ENCODE data around the gene POU3F4.

The POU3F4 gene

DNA sequence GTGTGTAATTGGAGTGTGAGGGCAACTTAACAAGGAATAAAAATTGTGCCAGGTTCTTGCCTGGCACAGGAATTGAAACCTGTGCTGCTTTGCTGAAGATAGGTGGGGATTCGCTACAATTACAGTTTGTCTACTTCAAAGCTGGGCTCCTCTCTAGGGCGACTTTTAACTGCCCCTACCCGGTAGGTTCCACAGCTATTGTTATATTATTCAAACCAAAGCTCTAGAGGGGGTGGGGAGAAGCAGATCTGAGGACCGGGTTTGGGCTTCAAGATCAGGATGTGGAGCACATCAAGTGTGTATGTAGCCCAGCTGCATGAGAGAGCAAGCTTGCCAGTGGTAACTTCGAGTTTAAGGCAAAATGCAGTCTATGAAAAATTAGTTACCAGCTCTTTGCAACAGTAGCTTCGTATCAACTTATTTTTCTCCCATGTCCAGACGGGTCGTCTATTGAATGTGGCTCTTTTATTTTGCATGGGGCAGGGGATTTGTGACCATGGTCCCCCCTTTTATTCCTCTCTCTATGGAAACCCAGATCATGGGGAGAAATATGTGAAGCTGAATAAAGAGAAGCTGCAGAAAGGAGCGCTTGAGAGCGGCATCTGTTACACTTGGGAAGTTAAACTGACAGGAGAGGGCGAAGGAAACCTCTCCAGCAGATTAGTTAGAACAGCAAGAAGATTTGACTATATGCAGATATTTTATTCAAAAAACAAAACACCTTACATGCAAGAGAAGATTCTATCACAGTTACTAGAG is 3.2 kb upstream of the POU3F4 start:
- peaks cover 89% of the 10 kb centered on the region for H3K27me3 ChIP-seq
- no peak overlapping the region for H3K4me3 ChIP-seq (ENCODE audit: low read depth in 1 of 2, low read length in 1 of 2)
- H3K27ac ChIP-seq, result no peak overlapping the region
- TF ChIP-seq, protein P1, sequence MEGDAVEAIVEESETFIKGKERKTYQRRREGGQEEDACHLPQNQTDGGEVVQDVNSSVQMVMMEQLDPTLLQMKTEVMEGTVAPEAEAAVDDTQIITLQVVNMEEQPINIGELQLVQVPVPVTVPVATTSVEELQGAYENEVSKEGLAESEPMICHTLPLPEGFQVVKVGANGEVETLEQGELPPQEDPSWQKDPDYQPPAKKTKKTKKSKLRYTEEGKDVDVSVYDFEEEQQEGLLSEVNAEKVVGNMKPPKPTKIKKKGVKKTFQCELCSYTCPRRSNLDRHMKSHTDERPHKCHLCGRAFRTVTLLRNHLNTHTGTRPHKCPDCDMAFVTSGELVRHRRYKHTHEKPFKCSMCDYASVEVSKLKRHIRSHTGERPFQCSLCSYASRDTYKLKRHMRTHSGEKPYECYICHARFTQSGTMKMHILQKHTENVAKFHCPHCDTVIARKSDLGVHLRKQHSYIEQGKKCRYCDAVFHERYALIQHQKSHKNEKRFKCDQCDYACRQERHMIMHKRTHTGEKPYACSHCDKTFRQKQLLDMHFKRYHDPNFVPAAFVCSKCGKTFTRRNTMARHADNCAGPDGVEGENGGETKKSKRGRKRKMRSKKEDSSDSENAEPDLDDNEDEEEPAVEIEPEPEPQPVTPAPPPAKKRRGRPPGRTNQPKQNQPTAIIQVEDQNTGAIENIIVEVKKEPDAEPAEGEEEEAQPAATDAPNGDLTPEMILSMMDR (IDR thresholded peaks at IDR 0.05), result no peak
- H3K36me3 ChIP-seq, result no peaks in the 10 kb centered on the region
- no peaks in the 10 kb centered on the region for H3K4me1 ChIP-seq (ENCODE audit: control insufficient read depth in 1 of 2, insufficient read depth in 1 of 2, low read depth in 1 of 2, low read length in 1 of 2)
- H3K9me3 ChIP-seq, result no peaks in the 10 kb centered on the region

DNA sequence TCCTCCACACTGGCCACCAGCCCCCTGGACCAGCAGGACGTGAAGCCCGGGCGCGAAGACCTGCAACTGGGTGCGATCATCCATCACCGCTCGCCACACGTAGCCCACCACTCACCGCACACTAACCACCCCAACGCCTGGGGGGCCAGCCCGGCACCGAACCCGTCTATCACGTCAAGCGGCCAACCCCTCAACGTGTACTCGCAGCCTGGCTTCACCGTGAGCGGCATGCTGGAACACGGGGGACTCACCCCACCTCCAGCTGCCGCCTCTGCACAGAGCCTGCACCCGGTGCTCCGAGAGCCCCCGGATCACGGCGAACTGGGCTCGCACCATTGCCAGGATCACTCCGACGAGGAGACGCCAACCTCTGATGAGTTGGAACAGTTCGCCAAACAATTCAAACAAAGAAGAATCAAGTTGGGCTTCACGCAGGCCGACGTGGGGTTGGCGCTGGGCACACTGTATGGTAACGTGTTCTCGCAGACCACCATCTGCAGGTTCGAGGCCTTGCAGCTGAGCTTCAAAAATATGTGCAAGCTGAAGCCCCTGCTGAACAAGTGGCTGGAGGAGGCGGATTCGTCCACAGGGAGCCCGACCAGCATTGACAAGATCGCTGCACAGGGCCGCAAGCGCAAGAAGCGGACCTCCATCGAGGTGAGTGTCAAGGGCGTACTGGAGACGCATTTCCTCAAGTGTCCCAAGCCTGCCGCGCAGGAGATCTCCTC is 600 bp downstream of the POU3F4 start:
- H3K36me3 ChIP-seq, result no peaks in the 10 kb centered on the region
- no peak overlapping the region for H3K4me3 ChIP-seq (ENCODE audit: low read depth in 1 of 2, low read length in 1 of 2)
- no peaks in the 10 kb centered on the region for H3K9me3 ChIP-seq
- no peaks in the 10 kb centered on the region for H3K4me1 ChIP-seq (ENCODE audit: control insufficient read depth in 1 of 2, insufficient read depth in 1 of 2, low read depth in 1 of 2, low read length in 1 of 2)
- TF ChIP-seq, protein P1 (IDR thresholded peaks at IDR 0.05), result no peak
- H3K27me3 ChIP-seq, result peaks cover 90% of the 10 kb centered on the region
- no peak overlapping the region for H3K27ac ChIP-seq

DNA sequence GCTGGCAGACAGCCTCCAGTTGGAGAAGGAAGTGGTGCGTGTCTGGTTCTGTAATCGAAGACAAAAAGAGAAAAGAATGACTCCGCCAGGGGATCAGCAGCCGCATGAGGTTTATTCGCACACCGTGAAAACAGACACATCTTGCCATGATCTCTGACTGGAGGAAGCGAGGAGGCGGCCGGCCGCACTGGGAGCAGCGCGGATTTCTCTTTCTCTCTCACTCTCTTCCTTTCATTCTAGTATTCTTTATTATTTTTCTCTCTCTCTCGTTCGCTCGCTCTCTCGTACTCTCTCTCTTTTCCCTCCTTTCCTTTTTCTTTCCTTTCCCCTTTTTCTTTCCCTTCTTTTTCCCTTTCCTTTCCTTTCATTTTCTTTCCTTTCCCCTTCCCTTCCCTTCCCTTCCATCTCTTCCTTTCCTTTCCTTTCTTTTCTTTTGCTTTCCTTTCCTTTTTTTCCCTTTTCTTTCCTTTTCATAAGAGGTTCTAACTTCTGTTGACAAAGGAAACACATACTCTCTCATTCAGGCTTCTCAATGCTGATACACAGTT is 1.2 kb downstream of the POU3F4 start:
- Histone ChIP-seq H3K4me3 (ENCODE audit: low read depth in 1 of 2, low read length in 1 of 2) (no peak overlapping the region), H3K27ac (no peak overlapping the region), H3K36me3 (no peaks in the 10 kb centered on the region), H3K27me3 (peaks cover 84% of the 10 kb centered on the region), H3K9me3 (no peaks in the 10 kb centered on the region), H3K4me1 (ENCODE audit: control insufficient read depth in 1 of 2, insufficient read depth in 1 of 2, low read depth in 1 of 2, low read length in 1 of 2) (no peaks in the 10 kb centered on the region)
- TF ChIP-seq, protein P1 (IDR thresholded peaks at IDR 0.05), result no peak

DNA sequence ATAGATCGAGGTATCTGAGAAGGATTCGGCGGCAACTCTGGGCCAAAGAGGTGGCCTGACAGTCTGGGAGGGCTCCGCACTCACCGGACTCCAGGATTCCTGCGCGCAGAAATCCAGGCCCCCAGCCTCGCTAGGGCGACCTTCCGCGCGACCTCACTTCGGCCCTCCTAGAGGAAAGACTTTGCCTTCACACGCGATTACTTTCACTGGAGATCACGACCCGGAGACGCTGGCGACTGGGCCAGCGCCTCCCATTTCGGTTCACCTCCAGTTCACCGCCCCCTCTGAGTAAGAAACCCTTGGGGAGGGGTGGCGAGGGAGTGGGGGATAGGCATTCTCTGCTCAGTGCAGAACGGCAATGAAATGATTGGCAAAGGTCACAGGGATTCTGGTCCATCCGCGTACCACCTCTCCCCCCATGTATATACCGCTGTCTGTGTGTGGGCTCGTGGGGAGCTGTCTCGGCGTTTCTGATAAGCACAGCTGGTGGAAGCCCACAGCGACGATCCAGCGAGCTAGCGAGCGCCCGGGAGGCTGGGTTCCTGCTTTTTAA is 2.5 kb downstream of the POU3F4 start:
- TF ChIP-seq, protein P1 (IDR thresholded peaks at IDR 0.05), result no peak
- H3K9me3 ChIP-seq, result no peaks in the 10 kb centered on the region
- H3K4me3 ChIP-seq (ENCODE audit: low read depth in 1 of 2, low read length in 1 of 2), result no peak overlapping the region
- H3K27ac ChIP-seq, result no peak overlapping the region
- H3K27me3 ChIP-seq, result peaks cover 72% of the 10 kb centered on the region
- H3K4me1 ChIP-seq (ENCODE audit: control insufficient read depth in 1 of 2, insufficient read depth in 1 of 2, low read depth in 1 of 2, low read length in 1 of 2), result no peaks in the 10 kb centered on the region
- no peaks in the 10 kb centered on the region for H3K36me3 ChIP-seq

DNA sequence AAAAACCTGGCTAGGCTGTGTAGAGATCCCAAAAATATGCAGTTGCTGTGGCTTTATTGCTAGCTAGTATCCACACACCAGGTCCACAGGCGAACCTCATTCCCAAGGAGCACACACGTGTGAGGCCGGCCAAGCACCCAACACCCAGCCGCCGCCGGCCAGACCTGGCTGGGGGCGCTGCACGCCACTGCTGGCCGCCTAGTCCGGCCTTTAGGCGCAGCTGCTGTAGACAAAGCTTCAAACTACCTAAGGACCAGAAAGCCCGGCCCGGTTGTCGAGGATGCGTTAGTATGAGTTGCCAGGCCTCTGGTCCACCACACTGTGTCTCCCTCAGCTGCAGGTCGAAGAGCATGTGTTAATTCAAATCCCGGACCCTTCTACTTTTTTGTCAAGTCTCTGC is 3.1 kb downstream of the POU3F4 start:
- Histone ChIP-seq H3K4me3 (ENCODE audit: low read depth in 1 of 2, low read length in 1 of 2) (no peak overlapping the region), H3K27ac (no peak overlapping the region), H3K27me3 (peaks cover 66% of the 10 kb centered on the region), H3K36me3 (no peaks in the 10 kb centered on the region), H3K9me3 (no peaks in the 10 kb centered on the region), H3K4me1 (ENCODE audit: control insufficient read depth in 1 of 2, insufficient read depth in 1 of 2, low read depth in 1 of 2, low read length in 1 of 2) (no peaks in the 10 kb centered on the region)
- TF ChIP-seq, protein P1 (IDR thresholded peaks at IDR 0.05), result no peak

All from neutrophil (primary cell).